ENCODE data around the gene PRSS3.
"Not testable (repeated sequence)": the region's sequence is repeated elsewhere in the genome, so short reads cannot be mapped to it uniquely, and the experiment has no call there.

PRSS3 gene

GRCh38 chr9:33787839-33788238 lies 7.5 kb upstream of the PRSS3 start:
- no peak for DNase-seq

GRCh38 chr9:33789429-33789828 lies 5.9 kb upstream of the PRSS3 start:
- DNase-seq: not testable (repeated sequence)

GRCh38 chr9:33791117-33791516 lies 4.2 kb upstream of the PRSS3 start:
- no peak for DNase-seq

GRCh38 chr9:33793496-33793895 lies 1.9 kb upstream of the PRSS3 start:
- DNase-seq: not testable (repeated sequence)

GRCh38 chr9:33794560-33794959 lies 801 bp upstream of the PRSS3 start:
- DNase-seq: no peak

- DNase-seq: no peak
Observed at GRCh38 chr9:33795819-33796218, 458 bp downstream of the PRSS3 start.

- not testable (repeated sequence) for DNase-seq
Observed at GRCh38 chr9:33796679-33797078, 1.3 kb downstream of the PRSS3 start.

GRCh38 chr9:33797837-33798236 lies 2.5 kb downstream of the PRSS3 start:
- no peak for DNase-seq

- no peak for DNase-seq
Observed at GRCh38 chr9:33798545-33798944, 3.2 kb downstream of the PRSS3 start.

GRCh38 chr9:33799928-33800704 lies 4.8 kb downstream of the PRSS3 start:
- no peak for DNase-seq

- DNase-seq: no peak
Observed at GRCh38 chr9:33800886-33801285, 5.5 kb downstream of the PRSS3 start.

GRCh38 chr9:33801943-33802500 lies 6.7 kb downstream of the PRSS3 start:
- not testable (repeated sequence) for DNase-seq

GRCh38 chr9:33804196-33804595 lies 8.8 kb downstream of the PRSS3 start:
- not testable (repeated sequence) for DNase-seq

GRCh38 chr9:33807156-33807555 lies 11.8 kb downstream of the PRSS3 start:
- not testable (repeated sequence) for DNase-seq

- not testable (repeated sequence) for DNase-seq
Observed at GRCh38 chr9:33808979-33809322, 13.6 kb downstream of the PRSS3 start.

- no peak for DNase-seq
Observed at GRCh38 chr9:33809506-33809905, 14.1 kb downstream of the PRSS3 start.

- DNase-seq: peak; percentile 44
Observed at GRCh38 chr9:33813712-33814641, 18.6 kb downstream of the PRSS3 start.

- no peak for DNase-seq
Observed at GRCh38 chr9:33815781-33816180, 20.4 kb downstream of the PRSS3 start.

GRCh38 chr9:33816327-33817252 lies 21.2 kb downstream of the PRSS3 start, which contains the start of gene UBE2R2:
Gene UBE2R2, plus strand, starts transcription at chr9:33817160. Its CDS starts 598 bp downstream, at chr9:33817758.
- peak; percentile 82 for DNase-seq

GRCh38 chr9:33817327-33818166 lies 22.2 kb downstream of the PRSS3 start:
- peak; percentile 14 for DNase-seq

GRCh38 chr9:33818167-33818846 lies 22.9 kb downstream of the PRSS3 start:
- DNase-seq: peak; percentile 14

All from KG1 (cell line).